ENCODE data around the gene ING5.
A peak's percentile ranks its signal among the peaks of the same experiment; 100 is the strongest.

The ING5 gene

DNA sequence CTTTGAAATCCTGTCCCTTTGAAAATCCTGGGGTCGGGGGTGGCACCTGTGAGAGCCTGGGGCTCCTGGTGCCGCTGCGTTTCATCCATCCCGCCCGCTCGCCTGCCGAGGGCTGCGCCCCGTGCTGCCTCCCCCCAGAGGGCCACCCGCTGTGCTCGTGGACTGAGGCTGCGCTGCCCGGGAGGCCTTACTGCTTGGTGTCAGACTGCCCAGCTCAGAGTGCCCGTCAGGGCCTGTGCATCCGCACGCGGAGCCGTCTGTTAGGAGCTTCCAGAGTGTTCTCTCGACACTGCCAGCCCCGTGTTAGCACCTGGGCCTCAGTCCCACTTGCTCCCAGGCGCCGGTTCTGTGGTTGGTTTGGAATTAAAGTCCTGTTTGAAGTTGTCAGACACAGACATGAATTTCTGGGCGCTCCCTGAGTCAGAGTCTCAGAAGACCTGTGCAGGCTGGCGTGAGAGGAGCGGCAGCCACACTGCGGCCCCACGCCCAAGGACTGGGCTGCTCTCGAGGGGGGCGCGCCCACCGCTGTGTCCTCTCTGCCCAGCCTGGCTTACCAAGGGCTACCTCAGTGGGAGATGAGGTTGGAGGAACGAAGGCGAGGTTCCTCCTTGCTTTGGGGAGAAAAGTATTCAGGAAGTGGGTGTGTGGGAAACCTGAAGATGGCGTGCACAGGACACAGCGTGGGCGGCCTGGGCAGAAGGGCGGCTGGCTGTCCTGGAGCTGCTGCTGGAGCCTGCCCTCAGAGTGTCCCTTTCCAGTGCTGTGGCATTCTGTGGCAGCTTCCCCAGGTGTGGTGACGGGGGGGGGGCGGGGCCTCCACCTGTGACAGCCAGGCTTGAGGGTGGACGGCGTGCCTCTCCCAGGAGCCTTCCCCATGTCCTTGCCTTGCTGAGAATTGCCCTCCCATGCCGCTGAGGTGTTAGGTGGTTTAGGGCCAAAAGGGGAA lies 29.3 kb upstream of the ING5 start:
- DNase-seq: no peak

DNA sequence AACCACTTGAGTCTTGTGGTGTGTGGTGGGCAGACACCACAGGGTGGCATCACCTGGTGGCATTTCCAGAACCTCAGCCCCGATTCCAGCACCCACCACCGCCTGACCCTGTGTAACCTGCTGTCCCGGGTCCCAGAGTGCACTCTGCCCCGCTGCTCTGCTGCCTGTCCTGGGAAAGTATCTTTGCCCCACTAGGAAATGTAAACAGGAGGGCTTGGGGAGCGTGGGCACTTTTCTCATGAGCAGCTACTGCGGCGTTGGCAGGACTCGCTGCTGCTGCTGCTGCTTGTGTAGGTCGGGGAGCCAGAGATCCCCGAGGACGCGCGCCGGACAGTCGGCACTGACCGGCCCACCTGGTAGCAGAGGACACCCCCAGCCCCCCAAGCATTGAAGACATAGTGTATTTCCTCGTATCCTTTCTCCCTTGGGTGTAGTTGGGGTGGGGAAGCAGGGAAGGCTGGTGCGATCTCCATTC lies 28.6 kb upstream of the ING5 start:
- no peak for DNase-seq

DNA sequence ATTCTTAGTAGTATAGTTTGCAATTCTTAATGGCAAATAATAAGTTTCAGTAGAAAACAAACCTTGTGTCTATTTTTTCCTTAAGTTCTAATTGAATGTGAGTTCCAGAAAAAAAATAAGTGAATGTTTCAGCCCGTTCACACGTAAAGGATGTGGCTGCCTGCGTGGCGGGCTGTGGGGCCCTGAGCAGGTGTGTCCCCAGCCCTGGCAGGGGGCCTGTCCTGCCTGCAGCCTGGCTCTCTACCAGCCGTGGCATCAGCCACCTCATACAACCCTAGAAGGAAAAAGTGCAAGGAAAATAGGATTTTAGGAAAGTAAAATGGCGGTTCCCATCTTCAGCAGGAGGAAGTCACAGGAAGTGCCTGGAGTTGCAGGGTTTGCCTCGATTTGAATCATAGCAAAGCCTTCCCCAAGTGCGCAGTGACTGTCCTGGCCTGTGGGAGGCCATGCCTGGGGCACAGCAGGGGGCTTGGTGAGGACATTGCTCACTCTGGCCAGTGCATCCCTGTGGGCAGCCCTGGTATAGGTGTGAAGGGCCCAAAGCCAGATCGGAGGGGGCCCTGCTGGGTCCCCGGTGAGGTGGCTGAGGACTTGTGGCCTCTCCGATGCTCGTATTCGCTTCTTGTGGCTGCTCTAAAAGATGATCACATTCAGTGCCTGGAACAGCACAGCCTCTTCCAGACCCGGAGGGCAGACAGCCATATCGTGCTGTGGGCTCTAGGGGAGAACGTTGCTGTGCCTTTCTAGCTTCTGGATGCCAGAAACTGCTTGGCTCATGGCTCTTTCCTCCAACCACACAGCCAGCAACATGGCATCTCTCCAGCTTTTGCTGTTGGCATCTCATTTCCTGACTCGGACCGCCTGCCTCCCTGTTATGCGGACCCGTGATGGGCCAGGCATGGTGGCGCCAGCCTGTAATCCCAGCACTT lies 27.8 kb upstream of the ING5 start:
- peak in 1 of 2 experiments; percentile 55 for DNase-seq

DNA sequence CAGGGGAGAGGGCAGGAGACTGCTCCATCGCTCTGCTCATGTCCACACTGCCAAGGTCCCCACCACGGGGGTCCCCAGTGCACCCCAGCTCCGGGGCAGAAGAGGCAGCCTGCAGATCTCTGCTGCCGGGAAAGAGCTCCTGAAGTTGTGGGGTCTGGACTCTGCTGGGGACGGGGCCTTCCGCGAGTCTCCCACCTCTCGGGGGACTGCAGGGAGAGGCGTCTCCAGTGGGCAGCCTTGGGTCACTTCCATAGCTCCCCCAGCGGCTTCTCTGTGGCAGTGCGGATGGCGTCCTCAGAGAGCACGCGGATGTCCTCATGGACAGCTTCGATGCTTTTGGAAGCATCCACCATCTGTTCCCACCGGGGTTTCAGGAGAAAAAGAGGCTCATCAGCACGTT lies 26.0 kb upstream of the ING5 start:
- DNase-seq: no peak

DNA sequence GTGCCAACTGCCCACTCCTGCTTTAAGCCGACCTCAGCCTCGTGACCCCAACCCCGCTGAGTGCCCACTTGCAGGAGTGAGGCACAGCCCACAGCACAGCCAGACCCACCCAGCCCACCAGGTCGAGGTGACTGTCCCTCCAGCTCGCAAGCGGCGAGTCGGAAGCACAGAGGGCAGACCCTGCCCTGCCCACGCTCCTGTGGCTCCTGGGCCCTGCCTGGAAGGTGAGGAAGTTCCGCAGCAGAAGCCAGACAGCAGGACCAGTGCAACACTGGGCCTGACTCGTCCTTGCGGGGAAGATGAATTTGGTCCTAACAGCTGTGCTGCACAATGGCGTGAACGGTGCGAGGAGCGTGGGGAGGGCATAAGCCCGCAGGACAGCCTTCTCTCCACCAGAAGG lies 25.2 kb upstream of the ING5 start:
- DNase-seq: no peak

DNA sequence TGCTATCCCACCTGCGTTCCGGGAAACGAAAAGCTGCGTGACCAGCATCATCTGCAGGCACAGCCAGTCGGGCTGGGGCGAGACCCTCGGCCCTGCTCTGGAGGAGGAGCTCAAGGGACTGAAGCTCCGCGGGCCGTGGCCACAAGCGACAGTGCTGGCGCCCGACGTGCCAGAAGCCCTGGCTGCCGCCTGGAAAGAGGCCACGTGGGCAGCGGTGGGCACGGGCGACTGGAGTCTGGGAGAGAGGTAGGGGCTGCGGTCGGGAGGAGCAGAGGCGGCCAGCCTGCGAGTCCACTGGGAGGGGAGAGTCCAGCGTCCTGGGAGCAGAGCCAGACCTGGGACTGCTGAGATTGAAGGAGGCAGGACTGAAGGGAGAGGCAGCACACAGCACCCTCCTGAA lies 24.4 kb upstream of the ING5 start:
- DNase-seq: no peak

DNA sequence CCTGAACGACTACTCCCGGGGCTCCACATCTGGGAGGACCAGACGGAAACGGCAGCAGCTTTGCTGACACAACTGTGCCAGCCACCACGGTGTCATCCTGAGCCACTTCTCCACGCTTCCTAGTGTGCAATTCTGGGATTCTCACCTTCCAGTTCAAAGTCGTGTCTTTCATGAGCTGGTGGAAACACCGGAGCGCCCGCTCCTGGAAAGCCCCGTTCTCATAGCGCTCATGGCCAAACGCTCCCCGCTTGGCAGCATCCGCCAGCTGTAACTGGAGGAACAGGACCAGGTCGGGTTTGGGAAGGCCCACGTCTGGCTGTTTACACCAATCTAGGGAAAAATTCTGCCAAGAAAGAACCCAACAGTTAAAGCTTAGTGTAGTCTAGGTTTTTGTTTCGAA lies 23.5 kb upstream of the ING5 start:
- no peak for DNase-seq

DNA sequence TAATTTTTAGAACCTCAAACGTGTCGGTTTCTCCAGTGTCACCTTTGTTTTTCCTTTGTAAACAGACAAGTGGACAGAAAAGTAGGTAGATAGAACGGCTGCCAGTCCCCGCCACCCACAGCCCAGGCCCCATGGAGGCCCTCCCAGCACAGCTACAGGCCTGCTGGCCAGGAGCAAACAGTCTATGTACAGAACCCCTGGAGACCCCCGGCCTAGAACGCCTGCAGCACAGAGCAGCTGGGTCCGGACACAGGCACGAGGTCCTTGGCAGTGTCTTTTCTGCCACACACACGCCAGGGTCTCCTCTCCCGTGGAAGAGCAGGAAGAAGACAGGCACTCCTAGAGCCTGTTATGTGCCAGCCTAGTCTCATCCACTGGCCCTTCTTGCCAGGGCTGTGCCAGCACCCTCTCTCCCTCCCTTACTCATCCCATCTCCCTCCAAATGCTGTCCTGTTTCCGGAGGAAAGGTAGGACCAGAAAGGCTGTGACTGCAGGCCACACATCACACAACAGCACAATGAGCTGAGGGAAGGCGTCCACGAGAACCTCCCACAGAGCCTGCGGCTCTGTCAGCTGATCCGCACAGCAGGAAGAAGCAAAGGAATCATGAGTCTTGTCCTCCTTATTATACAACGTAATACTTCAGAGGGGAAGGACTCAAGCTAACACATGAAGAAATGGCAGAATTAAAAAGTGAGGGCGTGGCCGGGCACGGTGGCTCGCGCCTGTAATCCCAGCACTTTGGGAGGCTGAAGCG lies 22.9 kb upstream of the ING5 start:
- no peak for DNase-seq

DNA sequence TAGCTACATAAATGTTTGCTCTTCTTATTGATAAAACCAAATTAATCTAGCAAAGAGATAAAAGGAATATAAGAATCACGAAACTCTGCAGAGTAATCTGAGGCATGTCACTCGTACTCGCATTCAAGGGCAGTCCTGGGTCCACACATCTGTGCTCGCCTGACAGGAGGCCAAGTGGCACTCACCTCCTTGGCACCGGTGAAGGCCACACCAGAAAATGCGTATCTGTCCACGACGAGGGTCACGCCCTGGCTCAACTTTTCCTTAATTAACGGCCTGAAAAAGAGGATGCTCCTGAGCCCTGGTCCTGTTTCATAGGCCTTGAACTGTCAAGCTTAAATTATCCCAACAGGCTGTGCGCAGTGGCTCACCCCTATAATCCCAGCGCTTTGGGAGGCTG lies 21.8 kb upstream of the ING5 start:
- DNase-seq: no peak

DNA sequence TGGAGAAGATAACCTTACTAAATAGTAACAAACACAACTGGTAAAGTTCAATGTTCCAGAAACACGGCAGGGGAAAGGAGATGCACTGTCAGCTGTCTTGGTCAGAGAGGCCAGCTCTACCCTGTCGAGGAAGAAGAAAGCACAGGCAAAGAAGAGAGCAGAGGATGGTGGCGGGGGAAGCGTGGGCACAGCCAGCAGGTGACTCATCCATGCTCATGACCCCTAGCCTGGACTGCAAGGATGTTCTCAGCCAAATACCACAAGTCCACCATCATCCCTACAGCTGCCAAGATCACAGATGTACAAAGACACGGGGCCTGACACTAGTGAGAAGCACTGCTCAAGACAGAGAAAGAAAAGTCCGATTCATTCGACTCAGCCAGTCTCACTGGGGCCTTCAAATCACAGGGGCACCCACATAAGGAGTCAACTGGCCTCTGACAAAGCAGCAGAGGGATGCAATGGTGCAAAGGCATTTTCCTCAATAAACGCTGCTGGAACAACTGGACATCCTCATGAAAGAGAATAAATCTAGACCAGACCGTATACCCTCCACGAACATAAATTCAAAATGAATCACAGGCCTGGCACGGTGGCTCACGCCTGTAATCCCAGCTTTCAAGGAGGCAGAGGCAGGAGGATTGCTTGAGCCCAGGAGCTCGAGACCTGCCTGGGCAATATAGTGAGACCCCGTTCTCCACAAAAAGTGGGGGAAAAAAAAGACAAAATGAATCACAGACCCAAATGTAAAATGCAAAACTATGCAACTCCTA lies 20.8 kb upstream of the ING5 start:
- DNase-seq: no peak

DNA sequence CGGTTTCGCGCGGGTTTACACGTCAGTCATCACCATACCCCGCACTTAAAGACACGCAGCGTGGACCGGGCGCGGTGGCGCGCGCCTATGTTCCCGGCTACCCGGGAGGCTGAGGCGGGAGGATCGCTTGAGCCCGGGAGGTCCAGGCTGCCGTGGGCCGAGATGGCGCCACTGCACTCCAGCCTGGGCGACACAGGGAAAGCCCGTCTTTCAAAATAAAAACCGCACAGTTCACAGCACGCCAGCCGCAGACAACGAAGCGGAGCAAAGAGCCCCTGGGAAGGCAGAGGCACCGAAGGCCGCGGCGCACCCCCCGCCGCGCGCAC lies 15.6 kb upstream of the ING5 start:
- DNase-seq: no peak

DNA sequence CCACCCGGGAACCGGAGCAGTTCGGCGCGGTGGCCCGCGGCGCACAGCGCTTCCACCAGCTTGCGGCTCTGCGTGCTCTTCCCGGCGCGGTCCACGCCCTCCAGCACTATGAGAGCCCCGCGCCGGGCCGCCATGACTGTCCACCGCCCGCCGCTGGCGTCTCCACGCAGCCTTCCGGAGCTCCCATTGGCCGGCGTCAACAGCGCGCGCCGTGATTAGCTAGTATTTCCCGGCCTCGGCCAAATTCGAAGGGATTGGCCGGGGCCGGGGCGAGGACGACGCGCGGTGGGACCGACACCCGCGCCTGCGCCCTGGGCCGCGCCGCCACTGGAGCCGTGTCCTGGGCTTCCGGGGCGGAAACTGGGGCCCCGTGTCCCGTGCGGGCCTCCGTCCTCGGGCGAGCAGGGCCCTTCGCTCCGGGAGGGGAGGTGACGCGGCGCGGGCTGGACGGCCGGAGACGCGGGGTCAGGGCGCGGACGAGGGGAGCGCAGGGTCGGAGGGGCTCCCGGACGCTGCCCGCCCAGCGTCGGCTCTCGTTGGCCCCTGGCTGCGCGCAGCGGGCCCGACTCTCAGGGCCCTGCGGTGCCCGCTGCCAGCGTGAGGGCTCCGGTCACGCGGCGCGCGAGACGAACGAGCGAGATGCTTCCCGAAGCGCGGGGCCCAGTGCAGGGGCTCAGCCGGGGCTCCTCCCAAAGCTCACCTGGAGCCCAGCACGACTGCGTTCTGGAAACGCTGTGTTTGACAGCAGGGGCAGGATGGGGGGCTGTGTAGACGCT lies 15.0 kb upstream of the ING5 start, which contains the start of gene DTYMK:
Gene DTYMK (minus strand): TSS at position 166 of the 776 bp plus-strand sequence. CDS start 32 bp downstream, at position 134.
- DNase-seq: peak; percentile 60 to 75

DNA sequence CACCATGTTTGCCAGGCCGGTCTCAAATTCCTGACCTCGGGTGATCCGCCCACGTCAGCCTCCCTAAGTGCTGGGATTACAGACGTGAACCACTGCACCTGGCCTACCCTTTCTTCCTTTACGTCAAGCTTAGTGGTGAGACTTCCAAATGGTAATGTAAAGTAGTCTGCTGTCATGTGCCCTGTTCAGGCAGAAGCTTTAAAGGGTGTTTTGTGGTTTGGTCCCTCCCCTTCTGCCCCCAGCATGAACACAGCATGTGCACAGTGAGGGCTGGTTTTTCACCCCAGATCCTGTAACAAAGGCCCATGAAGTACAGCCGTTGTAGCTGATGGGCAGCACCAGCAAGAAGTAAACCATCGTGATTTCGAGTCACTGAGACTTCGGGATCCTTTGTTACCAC lies 12.5 kb upstream of the ING5 start:
- DNase-seq: no peak

DNA sequence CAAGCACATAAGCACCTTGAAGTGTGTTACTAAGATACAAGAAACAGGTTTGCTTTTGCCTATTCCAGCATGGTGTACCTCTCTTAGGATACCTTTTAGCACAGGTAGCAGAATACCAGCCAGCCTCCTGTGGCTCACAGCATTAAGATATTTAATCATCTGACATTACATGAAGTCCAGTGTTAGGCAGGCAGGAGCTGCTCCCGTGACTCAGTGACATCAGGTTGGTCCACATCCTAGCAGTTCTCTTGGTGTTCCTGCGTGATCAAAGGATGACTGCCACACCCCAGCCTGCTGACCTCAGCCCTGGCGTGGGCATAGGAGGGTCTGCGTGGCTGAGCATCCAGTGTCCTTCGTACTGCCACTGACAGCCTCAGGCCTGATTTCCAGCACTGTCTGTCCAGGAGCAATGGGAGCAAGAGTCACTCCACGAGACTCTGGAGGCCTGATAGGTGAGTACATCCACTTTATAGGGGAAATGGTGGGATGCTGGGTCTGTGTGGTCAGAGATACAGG lies 11.6 kb upstream of the ING5 start:
- DNase-seq: no peak

DNA sequence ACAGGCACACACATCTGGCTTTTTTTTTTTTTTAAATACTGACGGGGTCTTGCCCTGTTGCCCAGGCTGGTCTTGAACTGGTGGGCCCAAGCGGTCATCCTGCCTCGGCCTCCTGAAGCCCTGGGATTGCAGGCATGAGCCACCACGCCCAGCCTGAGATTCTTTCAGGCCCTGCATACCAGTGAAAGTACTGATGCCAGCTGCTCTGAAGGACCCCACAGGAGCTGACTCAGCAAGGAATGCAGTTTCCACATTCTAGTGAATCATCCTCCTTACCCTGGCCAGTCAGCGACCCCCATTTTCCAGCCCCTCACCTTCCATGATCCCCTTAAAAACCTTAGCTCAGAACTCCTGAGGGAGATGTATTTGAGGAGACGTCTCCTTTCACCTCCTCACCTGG lies 9.4 kb upstream of the ING5 start:
- no peak for DNase-seq

DNA sequence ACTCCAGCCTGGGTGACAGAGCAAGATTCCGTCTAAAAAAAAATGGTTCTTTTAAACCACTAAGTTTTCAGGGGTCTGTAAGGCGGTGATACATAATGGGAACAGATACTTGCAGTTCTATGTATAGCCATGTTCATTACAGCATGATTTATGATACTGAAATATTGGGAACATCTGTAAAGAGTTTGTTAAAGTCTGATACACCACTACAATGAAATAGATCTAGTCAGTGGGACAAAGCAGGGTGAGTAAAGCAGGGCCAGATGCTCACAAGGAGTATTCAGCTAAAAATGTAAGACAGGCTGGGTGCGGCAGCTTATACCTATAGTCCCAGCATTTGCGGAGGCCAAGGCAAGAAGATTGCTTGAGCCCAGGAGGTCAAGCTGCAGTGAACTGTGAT lies 6.2 kb upstream of the ING5 start:
- no peak for DNase-seq

DNA sequence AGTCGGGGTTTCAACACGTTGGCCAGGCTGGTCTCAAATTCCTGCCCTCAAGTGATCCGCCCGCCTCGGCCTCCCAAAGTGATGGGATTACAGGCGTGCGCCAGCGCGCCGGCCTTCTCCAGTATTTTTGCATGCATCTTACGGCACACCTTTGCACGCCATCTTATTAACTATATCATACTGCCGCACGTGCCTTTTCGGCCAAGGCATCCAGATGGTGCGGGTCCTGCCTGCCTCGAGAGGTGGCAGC lies 765 bp upstream of the ING5 start:
- peak in 1 of 2 experiments; percentile 8 for DNase-seq

DNA sequence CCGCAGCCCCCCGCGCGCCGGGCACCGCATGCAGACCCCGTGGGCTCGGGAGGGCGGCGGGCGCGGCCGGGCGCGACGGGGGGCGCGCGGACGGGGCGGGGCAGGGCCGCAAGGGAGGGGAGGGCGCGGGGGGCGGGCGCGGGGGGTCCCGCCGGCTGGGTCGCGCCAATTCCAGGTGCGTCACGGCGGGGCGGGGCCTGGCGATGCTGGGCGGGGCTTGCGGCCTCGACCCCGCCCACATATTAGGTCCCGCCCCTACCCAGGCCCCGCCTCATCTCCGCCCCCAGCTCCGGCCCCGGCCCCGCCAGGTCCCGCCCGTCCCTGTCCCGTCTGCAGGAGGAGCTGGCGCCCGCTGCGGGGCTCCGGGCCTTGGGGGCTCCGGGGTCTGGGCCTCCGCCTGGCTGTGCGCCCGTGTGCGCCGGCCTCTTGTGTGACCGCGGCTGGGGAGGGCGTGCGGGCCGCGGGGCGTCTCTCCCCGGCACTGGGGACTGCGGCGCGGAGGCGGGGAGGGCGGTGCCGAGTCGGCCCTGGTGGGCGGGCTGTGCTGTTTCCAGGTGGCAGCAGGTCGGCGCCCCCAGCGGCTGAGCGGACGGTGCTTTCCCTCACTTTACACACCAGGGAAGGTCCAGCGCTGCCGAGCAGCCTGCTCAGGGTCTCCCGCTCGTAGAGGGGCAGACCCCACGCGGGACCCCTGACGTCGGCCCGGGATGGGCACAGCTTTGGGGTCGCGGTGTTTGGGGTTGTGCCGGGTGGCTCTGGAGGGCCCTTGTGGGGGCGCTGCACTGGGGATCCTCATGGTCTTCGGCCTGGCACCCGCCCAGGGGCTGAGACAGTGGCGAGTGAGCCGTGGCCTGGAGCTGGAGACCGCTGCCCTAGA lies 554 bp downstream of the ING5 start:
- DNase-seq: peak in 1 of 2 experiments; percentile 28

DNA sequence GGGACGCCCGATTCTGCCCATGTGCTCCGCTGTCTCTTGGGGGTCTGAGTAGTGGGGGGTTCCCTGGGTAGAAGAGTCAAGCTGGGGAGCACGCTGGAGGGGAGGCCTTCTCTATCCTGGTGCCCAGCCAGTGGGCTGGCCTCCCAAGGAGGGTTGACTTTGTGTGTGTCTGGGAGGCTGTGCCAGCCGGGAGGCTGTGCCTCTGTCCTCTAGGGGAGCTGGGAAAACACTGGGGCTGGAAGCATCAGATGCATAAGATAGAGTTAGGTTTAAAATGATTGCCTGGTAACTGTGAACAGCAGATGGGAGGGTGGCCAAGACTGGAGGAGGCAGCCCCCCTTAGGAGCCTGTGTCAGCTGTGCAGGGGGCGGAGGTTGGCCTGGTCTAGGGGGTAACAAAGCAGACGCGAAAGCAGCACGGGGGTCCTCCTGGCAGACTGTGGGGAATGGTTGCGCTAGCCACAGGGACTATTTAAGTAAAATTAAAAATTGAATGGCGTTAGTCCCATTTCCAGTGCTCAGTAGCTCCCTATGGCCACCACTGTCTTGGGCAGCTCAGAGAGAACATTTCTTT lies 1.3 kb downstream of the ING5 start:
- no peak for DNase-seq

DNA sequence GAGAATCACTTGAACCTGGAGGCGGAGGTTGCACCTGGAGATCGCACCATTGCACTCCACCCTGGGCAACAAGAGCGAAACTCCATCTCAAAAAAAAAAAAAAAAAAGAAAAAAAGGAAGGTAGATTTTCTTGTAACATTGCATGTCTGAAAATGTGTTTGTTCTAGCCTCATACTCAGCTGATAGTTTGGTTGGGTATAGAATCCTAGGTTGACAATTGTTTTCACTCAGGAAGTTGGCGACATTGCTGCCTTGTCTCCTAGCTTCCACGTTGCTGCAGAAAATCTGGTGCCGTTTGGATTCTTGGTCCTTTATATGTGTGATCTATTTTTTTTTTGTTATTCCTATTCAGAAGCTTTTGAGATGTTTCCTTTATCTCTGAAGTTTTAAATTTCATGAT lies 4.7 kb downstream of the ING5 start:
- DNase-seq: no peak

All from cerebellar nuclear complex (tissue), 1 donor.